ENCODE measurements around the gene CRACR2A. TPM values are rescaled to one million over a fixed set of nuclear protein-coding genes. Genes with fewer than 3 reads are reported as not detected.

Gene CRACR2A
- total RNA-seq, 1 donor from 2014 or later = 1.6 TPM

- DNase-seq (ENCODE audit: low read depth) = no peak
Observed at GRCh38 chr12:3726456-3726855, 26.5 kb downstream of the CRACR2A start.

GRCh38 chr12:3725388-3726115, 27.4 kb downstream of the CRACR2A start:
- peak; percentile 34 for DNase-seq (ENCODE audit: low read depth)

DNA sequence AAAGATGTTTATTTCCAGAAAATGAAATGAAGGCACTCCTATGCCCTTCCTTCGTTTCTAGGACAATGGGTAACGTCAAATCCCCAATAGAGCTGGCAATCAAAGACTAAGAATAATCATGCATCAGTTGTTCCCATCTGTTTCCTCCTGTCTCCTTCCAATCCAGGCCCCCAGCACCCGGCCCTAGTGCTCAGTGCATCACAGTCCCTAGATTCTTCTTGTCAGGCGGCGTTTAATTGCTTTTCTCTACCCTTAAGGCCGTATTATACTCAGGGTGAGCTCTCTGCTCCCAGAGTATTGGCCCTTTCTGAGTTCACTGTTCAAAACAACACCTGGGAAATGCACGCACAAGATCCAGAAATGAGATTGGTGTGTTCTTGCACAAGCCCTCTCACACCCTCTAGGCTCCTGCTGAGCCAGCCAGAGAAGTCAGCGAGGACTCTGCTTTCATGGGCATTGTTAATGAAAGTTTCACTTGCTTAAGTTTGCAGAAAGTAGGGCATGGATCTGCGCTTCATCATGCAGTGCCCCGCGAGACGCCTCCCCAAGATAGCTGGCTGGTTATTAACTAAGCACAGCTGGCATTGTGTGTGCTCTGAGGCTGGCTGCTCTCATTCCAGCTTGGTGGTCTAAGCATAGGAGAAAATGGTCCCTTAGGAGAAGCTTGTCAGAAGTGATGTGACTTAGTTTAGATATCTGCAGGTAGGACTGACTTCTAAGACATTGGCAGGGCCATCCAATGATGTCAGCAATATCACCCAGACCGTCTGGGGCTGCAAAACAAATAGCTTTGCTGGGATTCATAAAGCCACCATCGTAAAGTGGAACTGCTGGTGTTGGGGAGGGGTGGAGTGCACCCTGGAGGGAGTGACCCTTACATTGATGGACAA, 28.7 kb downstream of the CRACR2A start:
- DNase-seq (ENCODE audit: low read depth) = peak; percentile 33

DNA sequence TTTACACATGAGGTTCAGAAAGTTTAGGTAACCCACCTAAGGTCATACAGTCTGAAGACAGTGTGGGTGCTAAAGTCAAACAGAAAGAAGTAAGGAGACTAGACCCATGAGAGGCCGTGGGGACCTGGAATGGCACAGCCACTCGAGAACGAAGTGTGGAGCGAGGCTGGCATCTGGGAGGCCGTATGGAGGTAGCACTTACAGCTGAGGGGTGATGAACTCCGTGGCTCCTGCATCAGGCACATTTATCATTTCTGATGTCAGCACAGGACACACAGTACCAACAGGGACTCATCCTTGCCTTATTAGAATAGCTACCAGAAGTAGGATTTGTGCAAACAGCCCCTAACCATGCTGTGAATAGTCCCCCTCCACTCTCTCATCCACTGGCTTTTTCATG, 30.5 kb downstream of the CRACR2A start:
- no peak for DNase-seq (ENCODE audit: low read depth)

- no peak for DNase-seq (ENCODE audit: low read depth)
Observed at GRCh38 chr12:3720772-3721171, 32.1 kb downstream of the CRACR2A start.

GRCh38 chr12:3718100-3718499, 34.8 kb downstream of the CRACR2A start:
- no peak for DNase-seq (ENCODE audit: low read depth)

GRCh38 chr12:3717283-3717898, 35.5 kb downstream of the CRACR2A start:
- no peak for DNase-seq (ENCODE audit: low read depth)

- DNase-seq (ENCODE audit: low read depth) = no peak
Observed at GRCh38 chr12:3715999-3716398, 36.9 kb downstream of the CRACR2A start.

- no peak for DNase-seq (ENCODE audit: low read depth)
Observed at GRCh38 chr12:3713947-3714346, 39.0 kb downstream of the CRACR2A start.

- DNase-seq (ENCODE audit: low read depth) = no peak
Observed at GRCh38 chr12:3713483-3713882, 39.4 kb downstream of the CRACR2A start.

DNA sequence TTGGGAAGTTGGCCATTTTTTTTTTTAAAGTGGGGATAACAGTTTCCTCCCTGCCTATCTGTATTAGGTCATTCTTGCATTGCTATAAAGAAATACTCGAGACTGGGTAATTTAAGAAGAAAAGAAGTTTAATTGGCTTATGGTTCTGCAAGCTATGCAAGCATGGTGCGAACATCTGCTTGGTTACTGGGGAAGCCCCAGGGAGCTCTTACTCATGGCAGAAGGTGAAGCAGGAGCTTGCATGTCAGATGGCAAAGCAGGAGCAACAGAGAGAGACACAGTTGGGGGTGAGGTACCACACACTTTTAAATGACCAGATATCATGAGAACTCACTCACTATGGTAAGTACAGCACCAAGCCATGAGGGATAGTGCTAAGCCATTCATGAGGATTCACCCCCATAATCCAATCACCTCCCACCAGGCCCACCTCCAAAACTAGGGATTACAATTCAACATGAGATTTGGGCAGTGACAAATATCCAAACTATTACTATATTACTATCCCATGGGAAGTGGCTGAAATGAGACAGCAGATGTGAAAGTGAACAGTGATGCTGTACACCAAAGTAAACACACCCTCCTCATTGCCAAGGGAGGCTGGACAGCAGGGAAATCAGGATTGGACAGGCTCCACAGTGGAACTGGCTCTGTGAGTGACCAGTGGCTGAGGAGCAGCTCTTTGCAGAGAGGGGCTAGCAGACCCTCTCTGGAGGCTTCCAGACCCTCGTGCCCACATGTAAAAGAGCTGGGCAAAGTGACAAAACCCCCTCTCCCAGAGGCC, 40.5 kb downstream of the CRACR2A start:
- DNase-seq (ENCODE audit: low read depth) = no peak

GRCh38 chr12:3705354-3705675, 47.6 kb downstream of the CRACR2A start:
- DNase-seq (ENCODE audit: low read depth) = no peak

DNA sequence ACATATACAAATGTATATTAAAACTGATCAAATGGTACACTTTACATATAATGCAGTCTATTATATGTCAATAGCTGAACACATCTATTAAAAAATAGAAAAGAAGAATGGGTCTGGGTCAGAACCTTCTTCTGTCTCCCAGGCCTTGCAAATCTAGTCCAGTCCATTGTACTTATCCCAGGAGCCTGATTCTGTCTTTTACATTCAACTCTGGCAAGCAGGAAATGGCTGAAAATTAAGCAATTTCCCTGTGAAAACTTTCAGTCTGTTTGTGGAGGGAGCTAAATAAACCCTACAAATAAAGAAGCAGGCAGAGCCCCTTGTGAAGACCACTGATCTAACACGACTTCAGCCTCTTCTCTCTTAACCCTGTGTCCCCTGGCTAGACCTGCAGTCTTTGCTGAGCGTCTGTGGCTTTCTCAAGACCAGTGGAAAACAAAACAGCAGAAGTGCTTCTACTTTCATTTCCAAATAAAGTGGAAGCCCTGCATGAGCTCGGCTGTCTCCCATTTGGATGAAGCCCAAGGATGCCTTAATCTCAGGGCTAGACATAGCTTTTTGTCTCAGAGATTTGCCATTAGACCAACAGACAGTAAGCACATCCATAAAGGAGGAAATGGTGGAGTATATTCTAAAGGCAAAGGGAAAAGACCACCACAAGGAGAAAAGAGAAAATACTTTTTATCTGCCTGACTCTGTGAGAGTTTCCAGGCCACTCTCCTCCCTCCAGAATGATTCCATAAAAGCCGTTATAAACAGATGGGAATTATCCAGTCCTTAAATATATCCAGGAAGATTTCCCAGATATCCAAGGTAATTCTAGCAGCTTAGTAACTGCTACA, 48.2 kb downstream of the CRACR2A start:
- no peak for DNase-seq (ENCODE audit: low read depth)

DNA sequence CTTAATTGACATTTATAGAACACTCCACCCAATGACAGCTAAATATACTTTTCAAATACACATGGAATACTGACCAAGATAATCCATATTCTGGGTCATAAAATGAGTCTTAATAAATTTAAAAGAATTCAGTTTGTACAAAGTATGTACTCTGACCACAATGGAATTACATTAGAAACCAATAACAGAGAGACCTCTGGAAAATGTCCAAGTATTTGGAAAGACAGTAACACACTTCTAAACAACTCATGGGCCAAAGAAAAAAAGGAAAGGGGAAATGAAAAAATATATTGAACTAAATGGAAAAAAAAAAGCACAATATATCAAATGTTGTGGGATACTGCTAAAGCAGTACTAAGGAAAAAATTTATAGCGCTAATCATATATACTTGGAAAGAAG, 52.0 kb downstream of the CRACR2A start:
- DNase-seq (ENCODE audit: low read depth) = no peak

GRCh38 chr12:3698218-3698974, 54.5 kb downstream of the CRACR2A start:
- peak; percentile 63 for DNase-seq (ENCODE audit: low read depth)

- DNase-seq (ENCODE audit: low read depth) = peak; percentile 7
Observed at GRCh38 chr12:3697311-3697870, 55.5 kb downstream of the CRACR2A start.

- no peak for DNase-seq (ENCODE audit: low read depth)
Observed at GRCh38 chr12:3694673-3695072, 58.2 kb downstream of the CRACR2A start.

DNA sequence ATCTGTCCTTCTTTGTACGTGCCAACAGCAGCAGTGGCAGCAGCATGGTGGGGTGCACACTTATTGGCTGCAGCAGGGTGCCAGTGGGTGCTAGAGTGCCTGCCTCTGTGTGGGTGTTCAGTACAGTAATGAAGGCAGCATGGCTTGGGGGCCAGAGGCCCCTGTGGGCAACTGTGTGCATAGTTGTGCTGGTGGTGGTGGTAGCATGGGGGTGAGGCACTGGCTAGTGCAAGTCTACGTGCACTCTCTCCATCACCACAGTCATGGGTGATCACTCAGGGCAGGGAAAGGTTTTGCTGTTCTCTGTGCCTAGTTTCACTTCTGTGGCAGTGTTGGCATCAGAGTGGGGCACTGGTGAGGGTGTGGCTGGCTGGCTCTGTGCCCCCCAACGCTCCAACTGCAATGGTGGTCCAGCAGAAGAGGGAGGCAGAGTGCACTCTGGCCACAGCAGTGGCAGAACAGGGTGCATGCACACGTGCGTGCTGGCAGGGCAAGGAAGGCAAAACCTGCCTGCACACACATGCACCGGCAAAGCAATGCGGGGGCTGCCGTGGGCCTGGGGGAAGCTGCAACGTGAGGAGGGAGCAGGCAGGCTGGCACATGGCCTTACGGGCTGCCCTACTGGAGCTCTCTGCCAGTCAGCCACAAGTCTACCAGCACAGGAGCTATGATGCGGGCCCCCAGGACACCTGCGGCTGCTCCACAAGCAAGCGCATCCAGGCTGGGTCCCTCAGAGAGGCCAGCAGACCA, 60.1 kb downstream of the CRACR2A start:
- DNase-seq (ENCODE audit: low read depth) = no peak

DNA sequence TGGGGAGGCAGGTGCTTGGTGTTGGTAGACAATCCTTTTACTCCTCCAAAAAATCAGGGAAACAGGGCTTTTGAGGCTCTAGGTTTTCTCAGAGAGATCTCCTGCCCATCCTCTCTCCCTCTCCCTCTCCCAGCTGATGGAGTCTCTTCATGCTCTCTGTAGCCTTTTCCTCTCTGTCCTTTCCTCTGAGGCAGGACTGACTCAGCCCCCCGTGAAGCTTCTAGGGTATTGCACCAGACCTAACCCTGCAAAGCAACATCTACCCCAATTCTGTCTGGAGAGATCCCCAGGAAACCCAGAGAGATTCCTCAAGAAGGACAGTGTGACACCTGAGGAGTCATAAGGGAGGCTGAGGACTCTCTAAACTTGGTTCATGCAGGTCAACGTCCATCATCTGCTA, 66.4 kb downstream of the CRACR2A start:
- DNase-seq (ENCODE audit: low read depth) = no peak

Data from renal cortical epithelial cell (primary cell).